CD4-positive, alpha-beta T cell (primary cell): ENCODE measurements around the gene HBEGF. TPM values are rescaled to one million over a fixed set of nuclear protein-coding genes. Genes with fewer than 3 reads are reported as not detected.

ENCODE experiments used
- ATAC-seq: fragments of 200-7000 bp; cut with Tn5 transposase; one replicate; pipeline ENCODE4 v1.10.0; 2022; ENCODE audit warnings: mild to moderate bottlenecking; ENCODE audit not compliant: poor library complexity
- CTCF ChIA-PET: fragments of 350-600 bp; sonication (Branson Sonifier 250); formaldehyde crosslinking; loops from one replicate; lab custom pipeline; 2021; ENCODE audit warnings: antibody characterized with exemption, inconsistent platforms; lab: Charles Lee
- POLR2A ChIA-PET: fragments of 350-600 bp; sonication (Branson Sonifier 250); formaldehyde crosslinking; loops from one replicate; lab custom pipeline; 2021; ENCODE audit warnings: antibody characterized with exemption, inconsistent platforms; lab: Charles Lee
- DNase-seq, 14 experiments: peaks; one replicate each; pipeline ENCODE4 v3.0.0-alpha.2; 2013 to 2020; ENCODE audit warnings: mixed read lengths in 2 of 14
- H3K27ac ChIP-seq, 2 donors: one replicate each; pipeline versions ENCODE4 v1.5.1 to v1.7.0; 2013; ENCODE audit warnings: low read length in 2 of 2, low read depth in 1 of 2, mild to moderate bottlenecking in 1 of 2
- H3K27me3 ChIP-seq, 2 experiments: 1 replicate in 1 of 2; 2 replicates in 1 of 2; pipeline versions ENCODE4 v1.6.1 to v1.7.0; 2013; ENCODE audit warnings: low read length in 2 of 2, control low read depth in 1 of 2, mild to moderate bottlenecking in 1 of 2, moderate library complexity in 1 of 2; ENCODE audit not compliant: insufficient read depth in 2 of 2, control insufficient read depth in 1 of 2
- H3K36me3 ChIP-seq: one replicate; pipeline ENCODE4 v1.6.1; 2013; ENCODE audit warnings: low read length, control low read depth; ENCODE audit not compliant: insufficient read depth
- H3K4me1 ChIP-seq: one replicate; pipeline ENCODE4 v1.6.1; 2013; ENCODE audit warnings: low read length, control low read depth; ENCODE audit not compliant: insufficient read depth
- H3K4me3 ChIP-seq: one replicate; pipeline ENCODE4 v1.5.1; 2013; ENCODE audit warnings: mild to moderate bottlenecking, low read length, moderate library complexity
- H3K9me3 ChIP-seq, 2 experiments: 1 replicate in 1 of 2; 2 replicates in 1 of 2; pipeline versions ENCODE4 v1.6.1 to v1.7.0; 2013; ENCODE audit warnings: low read length in 2 of 2, mild to moderate bottlenecking in 2 of 2, control low read depth in 1 of 2, moderate library complexity in 1 of 2; ENCODE audit not compliant: control insufficient read depth in 1 of 2, insufficient read depth in 1 of 2
- H3K27ac Mint-ChIP-seq: one replicate; pipeline ENCODE4 v1.8.0; 2020; ENCODE audit warnings: mixed read lengths
- H3K27me3 Mint-ChIP-seq: one replicate; pipeline ENCODE4 v1.8.0; 2021; ENCODE audit warnings: mixed read lengths
- H3K36me3 Mint-ChIP-seq: one replicate; pipeline ENCODE4 v1.8.0; 2021; ENCODE audit warnings: low read depth, mixed read lengths
- H3K4me1 Mint-ChIP-seq: one replicate; pipeline ENCODE4 v1.8.0; 2021; ENCODE audit warnings: low read depth, mixed read lengths
- H3K4me3 Mint-ChIP-seq: one replicate; pipeline ENCODE4 v1.8.0; 2020; ENCODE audit warnings: mild to moderate bottlenecking, mixed read lengths
- H3K9me3 Mint-ChIP-seq: one replicate; pipeline ENCODE4 v1.8.0; 2020; ENCODE audit warnings: mixed read lengths
- intact Hi-C, 2 experiments: fragments of 100-400 bp; cut with DNase I in 1 of 2; cut with micrococcal nuclease in 1 of 2; formaldehyde crosslinking; loops; one replicate each; pipeline versions ENCODE4 v1.15.1 to v1.9.0; 2023 to 2025; cut with DNase I, micrococcal nuclease
- total RNA-seq, 174 experiments: library from RNA in 2 of 174; stranded (reverse) in 2 of 174; gene quantifications; one replicate each; pipeline ENCODE4 v1.2.3 and lab custom pipeline; 2021 to 2026
- TF ChIP-seq, protein P1 (sequence below): fragments of 200-600 bp; IDR thresholded peaks from one replicate; pipeline ENCODE4 v1.8.0; 2022; ENCODE audit warnings: antibody characterized with exemption, mild to moderate bottlenecking

The HBEGF gene
- total RNA-seq, 2 experiments from 2014 or later, result 3.6 to 4.2 TPM

DNA sequence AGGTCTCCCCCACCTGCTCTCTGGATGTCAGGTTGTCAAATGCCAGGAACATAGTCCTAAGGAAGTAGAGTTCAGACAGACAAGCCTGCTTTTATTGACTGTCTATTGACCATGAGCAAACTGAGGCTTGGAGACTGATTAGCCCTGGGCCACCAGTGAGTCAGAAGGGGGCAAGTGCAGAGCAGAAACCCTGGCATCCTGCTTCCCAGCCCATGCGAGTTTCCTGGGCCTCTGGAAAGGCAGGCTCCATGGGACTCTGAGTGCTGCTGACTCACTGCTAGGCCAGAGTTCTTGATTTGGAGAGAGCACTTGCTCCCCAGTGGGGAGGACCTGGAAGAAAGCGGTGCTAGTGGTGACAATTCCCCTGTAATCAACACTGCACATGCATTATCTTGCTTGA is 2.8 kb upstream of the HBEGF start:
- peaks cover 4% of the 10 kb centered on the region for H3K27me3 Mint-ChIP-seq
- Histone ChIP-seq H3K27ac (no peak overlapping the region), H3K27me3 (peaks cover 0 to 4% of the 10 kb centered on the region in 2 experiments), H3K4me3 (no peak overlapping the region), H3K9me3 (no peaks in the 10 kb centered on the region), H3K4me1 (peaks cover 27% of the 10 kb centered on the region), H3K36me3 (no peaks in the 10 kb centered on the region)
- ChIA-PET POLR2A (no interaction called here), CTCF (interaction anchor here (12.3 kb wide), 1 partner anchor 105 kb away, joined by 118 read pairs; no protein-coding TSS in a partner anchor)
- H3K4me3 Mint-ChIP-seq, result no peak overlapping the region
- no peaks in the 10 kb centered on the region for H3K36me3 Mint-ChIP-seq
- H3K9me3 Mint-ChIP-seq, result no peaks in the 10 kb centered on the region
- intact Hi-C loops, result loop anchor here (5.0 kb wide), 2 partner anchors 47 to 177 kb away; partner anchors contain the start of gene PFDN1 (in 2 of the 2)
- no peak for ATAC-seq
- DNase-seq, result no peak
- TF ChIP-seq, protein P1, sequence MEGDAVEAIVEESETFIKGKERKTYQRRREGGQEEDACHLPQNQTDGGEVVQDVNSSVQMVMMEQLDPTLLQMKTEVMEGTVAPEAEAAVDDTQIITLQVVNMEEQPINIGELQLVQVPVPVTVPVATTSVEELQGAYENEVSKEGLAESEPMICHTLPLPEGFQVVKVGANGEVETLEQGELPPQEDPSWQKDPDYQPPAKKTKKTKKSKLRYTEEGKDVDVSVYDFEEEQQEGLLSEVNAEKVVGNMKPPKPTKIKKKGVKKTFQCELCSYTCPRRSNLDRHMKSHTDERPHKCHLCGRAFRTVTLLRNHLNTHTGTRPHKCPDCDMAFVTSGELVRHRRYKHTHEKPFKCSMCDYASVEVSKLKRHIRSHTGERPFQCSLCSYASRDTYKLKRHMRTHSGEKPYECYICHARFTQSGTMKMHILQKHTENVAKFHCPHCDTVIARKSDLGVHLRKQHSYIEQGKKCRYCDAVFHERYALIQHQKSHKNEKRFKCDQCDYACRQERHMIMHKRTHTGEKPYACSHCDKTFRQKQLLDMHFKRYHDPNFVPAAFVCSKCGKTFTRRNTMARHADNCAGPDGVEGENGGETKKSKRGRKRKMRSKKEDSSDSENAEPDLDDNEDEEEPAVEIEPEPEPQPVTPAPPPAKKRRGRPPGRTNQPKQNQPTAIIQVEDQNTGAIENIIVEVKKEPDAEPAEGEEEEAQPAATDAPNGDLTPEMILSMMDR, result no peak
- no peak overlapping the region for H3K27ac Mint-ChIP-seq
- peaks cover 28% of the 10 kb centered on the region for H3K4me1 Mint-ChIP-seq

- Histone ChIP-seq H3K9me3 (no peaks in the 10 kb centered on the region), H3K27me3 (peaks cover 0 to 4% of the 10 kb centered on the region in 2 experiments), H3K4me3 (no peak overlapping the region), H3K27ac (no peak overlapping the region), H3K36me3 (no peaks in the 10 kb centered on the region), H3K4me1 (peaks cover 33% of the 10 kb centered on the region)
- TF ChIP-seq, protein P1, result no peak
- intact Hi-C loops, result loop anchor here (5.0 kb wide), 2 partner anchors 46 to 176 kb away; partner anchors contain the start of gene PFDN1 (in 2 of the 2)
- no peaks in the 10 kb centered on the region for H3K36me3 Mint-ChIP-seq
- ChIA-PET CTCF (interaction anchor here (12.3 kb wide), 1 partner anchor 104 kb away, joined by 118 read pairs; no protein-coding TSS in a partner anchor), POLR2A (no interaction called here)
- no peak for ATAC-seq
- peaks cover 39% of the 10 kb centered on the region for H3K4me1 Mint-ChIP-seq
- H3K9me3 Mint-ChIP-seq, result no peaks in the 10 kb centered on the region
- H3K27me3 Mint-ChIP-seq, result peaks cover 4% of the 10 kb centered on the region
- no peak overlapping the region for H3K27ac Mint-ChIP-seq
- peak overlapping the region; percentile 58 for H3K4me3 Mint-ChIP-seq
- DNase-seq, result no peak
These were observed 1.7 kb upstream of the HBEGF start for GRCh38 chr5:140348104-140348503.

DNA sequence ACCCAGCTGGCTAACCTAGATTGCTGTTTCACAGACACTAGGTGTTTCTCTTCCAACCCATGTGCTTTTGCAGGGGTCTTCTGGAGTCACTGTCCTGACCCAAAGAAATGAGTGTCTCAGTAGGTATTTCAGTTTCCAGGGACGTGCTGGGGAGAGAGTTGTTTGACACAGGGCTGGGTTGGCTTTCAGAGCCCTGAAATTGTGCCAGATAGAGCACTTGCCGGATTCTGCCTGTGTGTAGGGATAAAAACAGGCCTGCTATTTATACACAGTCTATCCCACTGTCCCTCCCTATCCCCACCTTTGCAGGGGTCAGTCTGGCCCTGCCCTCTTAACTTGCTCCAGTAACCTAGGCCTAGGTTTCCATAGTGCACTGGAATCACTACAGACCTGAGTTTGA is 957 bp upstream of the HBEGF start:
- Histone ChIP-seq H3K27ac (no peak overlapping the region), H3K4me3 (no peak overlapping the region), H3K4me1 (peaks cover 41% of the 10 kb centered on the region), H3K27me3 (peaks cover 0 to 4% of the 10 kb centered on the region in 2 experiments), H3K36me3 (no peaks in the 10 kb centered on the region), H3K9me3 (no peaks in the 10 kb centered on the region)
- Mint-ChIP-seq H3K36me3 (no peaks in the 10 kb centered on the region), H3K9me3 (no peaks in the 10 kb centered on the region), H3K27ac (no peak overlapping the region), H3K4me3 (peak overlapping the region; percentile 68), H3K4me1 (peaks cover 47% of the 10 kb centered on the region), H3K27me3 (peaks cover 4% of the 10 kb centered on the region)
- ChIA-PET CTCF (interaction anchor here (1.1 to 12.3 kb wide), 5 partner anchors 12 to 107 kb away, joined by 3 to 118 read pairs (median 7); partner anchors contain the start of gene SLC4A9), POLR2A (interaction anchor here (1.5 to 2.8 kb wide), 2 partner anchors 103 to 285 kb away, joined by 5 to 17 read pairs; no protein-coding TSS in a partner anchor)
- intact Hi-C loops, result loop anchor here (5.0 kb wide), 2 partner anchors 45 to 175 kb away; partner anchors contain the start of gene PFDN1 (in 2 of the 2)
- TF ChIP-seq, protein P1, result no peak
- DNase-seq, result no peak
- no peak for ATAC-seq
